B cell (primary cell): Measurements from ENCODE around the gene FLNB. TPM values are rescaled to one million over a fixed set of nuclear protein-coding genes. Genes with fewer than 3 reads are reported as not detected.

Experiments used
- ATAC-seq: fragments of 200-7000 bp; cut with Tn5 transposase; one replicate; pipeline ENCODE4 v1.10.0; 2021; ENCODE audit warnings: low read depth, mild to moderate bottlenecking, moderate number of reproducible peaks, moderate library complexity
- CTCF ChIA-PET: fragments of 350-600 bp; sonication (Branson Sonifier 250); formaldehyde crosslinking; loops from one replicate; lab custom pipeline; 2021; ENCODE audit warnings: antibody characterized with exemption, inconsistent platforms; lab: Charles Lee
- POLR2A ChIA-PET: fragments of 350-600 bp; sonication (Branson Sonifier 250); formaldehyde crosslinking; loops from one replicate; lab custom pipeline; 2021; ENCODE audit warnings: antibody characterized with exemption; lab: Charles Lee
- DNase-seq: peaks from one replicate; pipeline ENCODE4 v3.0.0; 2013
- H2AFZ ChIP-seq: 2 replicates; pipeline ENCODE4 v1.6.1; 2012; ENCODE audit warnings: mild to moderate bottlenecking, low read depth, low read length; ENCODE audit not compliant: insufficient read depth, poor library complexity, severe bottlenecking
- H3K27ac ChIP-seq, 2 donors: 1 replicate in 1 of 2; 2 replicates in 1 of 2; pipeline ENCODE4 v1.5.1; 2012 to 2013; ENCODE audit warnings: low read length in 2 of 2, mild to moderate bottlenecking in 2 of 2, moderate library complexity in 1 of 2
- H3K27me3 ChIP-seq, 4 experiments: fragments of 200-600 bp in 1 of 4; sonication (generic) in 1 of 4; replicated peaks in 1 of 4; 1 replicate in 2 of 4; 2 replicates in 2 of 4; pipeline versions ENCODE4 v1.6.1 to v1.7.0; 2013 to 2016; ENCODE audit warnings: low read length in 3 of 4, mild to moderate bottlenecking in 2 of 4, mixed read lengths in 1 of 4, moderate library complexity in 1 of 4; ENCODE audit not compliant: insufficient read depth in 4 of 4, control insufficient read depth in 3 of 4; ENCODE audit errors: control extremely low read depth in 1 of 4
- H3K36me3 ChIP-seq, 2 experiments: replicated peaks in 1 of 2; 1 replicate in 1 of 2; 2 replicates in 1 of 2; pipeline versions ENCODE4 v1.6.1 to v1.7.1; 2013; ENCODE audit warnings: low read length in 1 of 2; ENCODE audit not compliant: insufficient read depth in 2 of 2, control insufficient read depth in 1 of 2; ENCODE audit errors: control extremely low read depth in 1 of 2, extremely low read depth in 1 of 2
- H3K4me1 ChIP-seq, 2 donors: fragments of 200-600 bp in 1 of 2; sonication (generic) in 1 of 2; 1 replicate in 1 of 2; 2 replicates in 1 of 2; pipeline versions ENCODE4 v1.5.1 to v1.6.1; 2013 to 2017; ENCODE audit warnings: low read length in 2 of 2; ENCODE audit not compliant: control insufficient read depth in 2 of 2, insufficient read depth in 2 of 2
- H3K4me2 ChIP-seq: replicated peaks from 2 replicates; pipeline ENCODE3; 2012; ENCODE audit warnings: mild to moderate bottlenecking, low read depth, low read length; ENCODE audit not compliant: poor library complexity, severe bottlenecking
- H3K4me3 ChIP-seq, 5 experiments: fragments of 200-600 bp in 1 of 5; sonication (generic) in 1 of 5; 1 replicate in 3 of 5; 2 replicates in 2 of 5; pipeline versions ENCODE4 v1.5.1 to v1.7.0; 2011 to 2016; ENCODE audit warnings: low read length in 4 of 5, mild to moderate bottlenecking in 4 of 5, low read depth in 2 of 5, control low read depth in 1 of 5, moderate library complexity in 1 of 5; ENCODE audit not compliant: insufficient read depth in 1 of 5; ENCODE audit errors: control extremely low read depth in 1 of 5, extremely low read depth in 1 of 5
- H3K79me2 ChIP-seq: fragments of 200-600 bp; sonication (generic); one replicate; pipeline ENCODE4 v1.6.0; 2016; ENCODE audit warnings: low read length; ENCODE audit not compliant: control insufficient read depth, insufficient read depth
- H3K9ac ChIP-seq: fragments of 200-600 bp; sonication (generic); 2 replicates; pipeline ENCODE4 v1.6.1; 2017; ENCODE audit warnings: mild to moderate bottlenecking, low read length, moderate library complexity
- H3K9me3 ChIP-seq, 3 donors: one replicate each; pipeline versions ENCODE4 v1.6.1 to v1.7.1; 2013; ENCODE audit warnings: low read length in 2 of 3; ENCODE audit not compliant: control insufficient read depth in 2 of 3, insufficient read depth in 1 of 3; ENCODE audit errors: control extremely low read depth in 1 of 3
- H4K20me1 ChIP-seq: 2 replicates; pipeline ENCODE4 v1.6.0; 2012; ENCODE audit warnings: mild to moderate bottlenecking, low read length; ENCODE audit not compliant: insufficient read depth, control insufficient read depth, poor library complexity, severe bottlenecking
- H3K27ac Mint-ChIP-seq: one replicate; pipeline ENCODE4 v1.8.0; 2021; ENCODE audit warnings: mixed read lengths
- H3K27me3 Mint-ChIP-seq: one replicate; pipeline ENCODE4 v1.8.0; 2021; ENCODE audit warnings: mixed read lengths
- H3K4me1 Mint-ChIP-seq: one replicate; pipeline ENCODE4 v1.8.0; 2021; ENCODE audit warnings: mixed read lengths
- H3K4me3 Mint-ChIP-seq: one replicate; pipeline ENCODE4 v1.8.0; 2021; ENCODE audit warnings: mixed read lengths
- H3K9me3 Mint-ChIP-seq: one replicate; pipeline ENCODE4 v1.8.0; 2022; ENCODE audit warnings: mixed read lengths; ENCODE audit not compliant: insufficient read depth
- EZH2 ChIP-seq: IDR thresholded peaks from 2 replicates; pipeline ENCODE4 v1.6.1; 2012; ENCODE audit warnings: borderline replicate concordance, low read depth, mild to moderate bottlenecking, moderate library complexity, low read length; ENCODE audit not compliant: insufficient read depth, poor library complexity, severe bottlenecking
- WGBS: methylation state at CpG from one replicate; pipeline ENCODE4 v1.1.5; 2013; ENCODE audit warnings: missing lambda C conversion rate; ENCODE audit not compliant: insufficient coverage; 5-methylcytosine and 5-hydroxymethylcytosine counted together
- intact Hi-C: fragments of 100-400 bp; cut with micrococcal nuclease; formaldehyde crosslinking; loops from one replicate; pipeline ENCODE4 v1.10.0; 2022
- polyA plus RNA-seq: library from polyadenylated mRNA; depleted of rRNA; stranded (reverse); fragments of >200 nt; gene quantifications from 2 replicates; pipeline ENCODE4 v1.2.3, GENCODE V29; 2012
- total RNA-seq, 2 donors: library from RNA; stranded (reverse); fragments of 120-200 nt in 1 of 2; gene quantifications; 1 replicate in 1 of 2; 2 replicates in 1 of 2; pipeline versions ENCODE4 v1.2.3 to v1.2.4, GENCODE V29; 2013 to 2022
- TF ChIP-seq, protein P1 (sequence below): fragments of 200-600 bp; IDR thresholded peaks from one replicate; pipeline ENCODE4 v1.8.0; 2022; ENCODE audit warnings: antibody characterized with exemption, mild to moderate bottlenecking

The FLNB gene
- total and polyA plus RNA-seq, 2 donors (not counting 1 experiment from before 2014, with no cell fraction given), result 25.5 to 28.3 TPM

DNA sequence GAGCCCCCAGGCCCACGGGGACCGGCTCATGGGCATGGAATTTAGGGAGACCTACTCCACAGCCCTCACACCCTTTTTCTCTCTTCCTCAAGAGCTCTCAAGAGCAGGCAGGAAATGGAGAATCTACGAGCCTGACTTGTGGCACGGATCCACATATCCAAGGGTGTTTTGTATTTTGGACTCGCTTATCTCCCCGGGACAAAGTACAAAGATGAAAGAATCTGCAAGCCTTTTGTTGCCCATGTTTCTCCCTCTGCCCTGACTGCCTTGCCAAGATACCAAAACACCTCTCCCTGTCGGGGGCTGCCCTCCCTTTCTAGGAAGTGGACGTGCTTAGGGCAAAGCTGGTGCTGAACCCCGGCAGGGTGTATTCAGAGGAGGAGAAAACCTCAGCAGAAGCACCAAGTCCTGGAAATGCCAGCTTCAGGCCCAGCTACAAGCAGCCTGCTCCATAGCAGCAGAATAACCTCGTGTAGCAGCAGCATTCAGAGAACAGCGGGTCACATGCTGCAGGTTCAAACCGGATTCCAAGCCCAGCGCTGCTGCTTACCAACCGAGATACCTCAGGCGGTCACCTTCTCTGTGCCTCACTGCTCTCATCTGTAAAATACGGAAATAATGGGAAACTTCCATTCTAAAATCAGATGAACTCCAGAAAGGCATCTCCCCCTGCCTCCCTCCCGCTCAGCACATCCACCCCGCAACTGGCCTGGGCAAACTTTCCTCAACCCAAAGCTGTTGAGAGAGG is 167.4 kb downstream of the FLNB start:
- Histone ChIP-seq H3K4me1 (peaks cover 15 to 21% of the 10 kb centered on the region in 2 donors), H3K27me3 (peaks cover 0 to 8% (median 3%) of the 10 kb centered on the region in 4 experiments), H3K9ac (no peak overlapping the region), H3K79me2 (no peaks in the 10 kb centered on the region), H3K4me3 (no peak overlapping the region), H3K36me3 (no peaks in the 10 kb centered on the region), H3K27ac (no peak overlapping the region), H4K20me1 (no peaks in the 10 kb centered on the region), H2AFZ (no peak overlapping the region), H3K4me2 (no peak overlapping the region), H3K9me3 (no peaks in the 10 kb centered on the region)
- Mint-ChIP-seq H3K9me3 (no peaks in the 10 kb centered on the region), H3K4me1 (peaks cover 15% of the 10 kb centered on the region), H3K27me3 (no peaks in the 10 kb centered on the region), H3K27ac (no peak overlapping the region), H3K4me3 (no peak overlapping the region)
- intact Hi-C loops, result loop anchor here (2.0 to 10.0 kb wide), 3 partner anchors 42 to 167 kb away; partner anchors contain the start of gene FLNB
- no peak for TF ChIP-seq EZH2
- TF ChIP-seq, protein P1, sequence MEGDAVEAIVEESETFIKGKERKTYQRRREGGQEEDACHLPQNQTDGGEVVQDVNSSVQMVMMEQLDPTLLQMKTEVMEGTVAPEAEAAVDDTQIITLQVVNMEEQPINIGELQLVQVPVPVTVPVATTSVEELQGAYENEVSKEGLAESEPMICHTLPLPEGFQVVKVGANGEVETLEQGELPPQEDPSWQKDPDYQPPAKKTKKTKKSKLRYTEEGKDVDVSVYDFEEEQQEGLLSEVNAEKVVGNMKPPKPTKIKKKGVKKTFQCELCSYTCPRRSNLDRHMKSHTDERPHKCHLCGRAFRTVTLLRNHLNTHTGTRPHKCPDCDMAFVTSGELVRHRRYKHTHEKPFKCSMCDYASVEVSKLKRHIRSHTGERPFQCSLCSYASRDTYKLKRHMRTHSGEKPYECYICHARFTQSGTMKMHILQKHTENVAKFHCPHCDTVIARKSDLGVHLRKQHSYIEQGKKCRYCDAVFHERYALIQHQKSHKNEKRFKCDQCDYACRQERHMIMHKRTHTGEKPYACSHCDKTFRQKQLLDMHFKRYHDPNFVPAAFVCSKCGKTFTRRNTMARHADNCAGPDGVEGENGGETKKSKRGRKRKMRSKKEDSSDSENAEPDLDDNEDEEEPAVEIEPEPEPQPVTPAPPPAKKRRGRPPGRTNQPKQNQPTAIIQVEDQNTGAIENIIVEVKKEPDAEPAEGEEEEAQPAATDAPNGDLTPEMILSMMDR, result no peak
- WGBS, result 31% methylated on average over 14 of the region's 18 CpGs
- ATAC-seq (no peak), DNase-seq (no peak)
- POLR2A ChIA-PET, result no interaction called here
- CTCF ChIA-PET, result interaction anchor here (0.8 to 4.1 kb wide), 6 partner anchors 9 to 455 kb away, joined by 3 to 25 read pairs (median 4); no protein-coding TSS in a partner anchor

DNA sequence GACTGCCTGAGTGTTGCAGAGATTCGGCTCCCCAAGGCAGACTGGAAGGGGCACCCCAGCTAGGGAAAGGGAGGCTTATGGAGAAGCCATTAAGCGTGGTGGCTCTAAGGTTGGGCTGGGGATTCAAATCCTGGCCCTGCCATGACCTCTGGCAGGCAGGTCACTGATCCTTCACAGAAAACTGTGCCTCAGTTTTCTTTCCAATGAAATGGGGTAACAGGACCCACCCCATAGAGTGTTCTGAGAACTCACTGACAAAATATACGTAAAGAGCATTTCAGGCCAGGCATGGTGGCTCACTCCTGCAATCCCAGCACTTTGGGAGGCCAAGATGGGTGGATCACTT is 167.9 kb downstream of the FLNB start:
- no peak overlapping the region for H3K4me2 ChIP-seq
- no peaks in the 10 kb centered on the region for H3K36me3 ChIP-seq
- H3K79me2 ChIP-seq, result no peaks in the 10 kb centered on the region
- ATAC-seq (no peak), DNase-seq (no peak)
- no peak overlapping the region for H2AFZ ChIP-seq
- H3K27me3 ChIP-seq, result peaks cover 0 to 8% (median 3%) of the 10 kb centered on the region in 4 experiments
- Mint-ChIP-seq H3K4me3 (no peak overlapping the region), H3K27ac (no peak overlapping the region), H3K4me1 (peaks cover 15% of the 10 kb centered on the region), H3K9me3 (no peaks in the 10 kb centered on the region), H3K27me3 (no peaks in the 10 kb centered on the region)
- no peak overlapping the region for H3K27ac ChIP-seq
- no peaks in the 10 kb centered on the region for H4K20me1 ChIP-seq
- no peaks in the 10 kb centered on the region for H3K9me3 ChIP-seq
- no peak overlapping the region for H3K9ac ChIP-seq
- CTCF ChIA-PET, result interaction anchor here (0.8 to 4.1 kb wide), 3 partner anchors 11 to 454 kb away, joined by 3 to 25 read pairs (median 3); no protein-coding TSS in a partner anchor
- TF ChIP-seq EZH2, result no peak
- TF ChIP-seq, protein P1, result no peak
- no peak overlapping the region for H3K4me3 ChIP-seq
- H3K4me1 ChIP-seq, result peaks cover 15 to 21% of the 10 kb centered on the region in 2 donors
- 100% methylated on average over 2 of the region's 3 CpGs for WGBS
- POLR2A ChIA-PET, result no interaction called here
- intact Hi-C loops, result loop anchor here (2.0 to 10.0 kb wide), 3 partner anchors 41 to 167 kb away; partner anchors contain the start of gene FLNB
